K562 (cell line): ENCODE results near the gene FXYD3. TPM values are rescaled to one million over a fixed set of nuclear protein-coding genes. Genes with fewer than 3 reads are reported as not detected.

Experiments
- ATAC-seq: fragments of 200-7000 bp; cut with Tn5 transposase; 3 replicates; pipeline ENCODE4 v1.9.1; 2020; ENCODE audit warnings: moderate library complexity
- BruUV-seq: library from RNA; stranded (reverse); fragments of 400-500 nt; replicated peaks from 2 replicates; lab custom pipeline; 2021; lab: Mats Ljungman, UMichigan
- CTCF ChIA-PET: fragments of 300-600 bp; formaldehyde crosslinking; extraction: SDS; loops from one replicate; lab custom pipeline; 2021; ENCODE audit warnings: low intra/inter-chr PET ratio; lab: Yijun Ruan, JAX
- POLR2A ChIA-PET: fragments of 300-600, 350-650 bp; sonication (Branson Sonifier 250); formaldehyde crosslinking; extraction: SDS; loops from one replicate; lab custom pipeline; 2021; ENCODE audit warnings: antibody characterized with exemption, inconsistent platforms; lab: Yijun Ruan, JAX
- DNase-seq, 4 experiments: peaks; one replicate each; pipeline versions ENCODE4 v3.0.0 to v3.0.0-alpha.2; 2011 to 2018; ENCODE audit warnings: low spot score in 3 of 4, mixed read lengths in 3 of 4; ENCODE audit errors: extremely low read depth in 1 of 4
- FAIRE-seq: peaks from 2 replicates; lab custom pipeline; 2011; peaks lifted over from hg19 to GRCh38; lab: Jason Lieb, UNC
- H2AFZ ChIP-seq: 2 replicates; pipeline ENCODE4 v1.6.0; 2011; ENCODE audit warnings: low read depth, low read length, control low read depth, inconsistent platforms
- H3K27ac ChIP-seq: fragments of 200-600 bp; 3 replicates; pipeline ENCODE4 v1.8.0; 2011; ENCODE audit warnings: low read depth, mild to moderate bottlenecking, control low read depth, inconsistent platforms, low read length, moderate library complexity, mixed read lengths; ENCODE audit errors: extremely low read depth
- H3K27me3 ChIP-seq, 2 experiments: fragments of 300-600 bp in 1 of 2; 2 replicates in 1 of 2; 3 replicates in 1 of 2; pipeline versions ENCODE4 v1.6.0 to v1.8.0; 2011; ENCODE audit warnings: inconsistent platforms in 2 of 2, low read length in 2 of 2, mild to moderate bottlenecking in 1 of 2, mixed read lengths in 1 of 2, moderate library complexity in 1 of 2; ENCODE audit not compliant: control insufficient read depth in 2 of 2, insufficient read depth in 2 of 2
- H3K36me3 ChIP-seq: fragments of 300-600 bp; 3 replicates; pipeline ENCODE4 v1.8.0; 2011; ENCODE audit warnings: mild to moderate bottlenecking, low read length, inconsistent platforms; ENCODE audit not compliant: control insufficient read depth, insufficient read depth
- H3K4me1 ChIP-seq, 2 experiments: fragments of 200-600 bp in 1 of 2; replicated peaks in 1 of 2; 2 replicates in 1 of 2; 3 replicates in 1 of 2; pipeline versions ENCODE4 v1.5.1 to v1.8.0; 2011; ENCODE audit warnings: inconsistent platforms in 2 of 2, low read length in 2 of 2, mild to moderate bottlenecking in 1 of 2, mixed read lengths in 1 of 2, moderate library complexity in 1 of 2; ENCODE audit not compliant: control insufficient read depth in 2 of 2, insufficient read depth in 2 of 2
- H3K4me2 ChIP-seq: 2 replicates; pipeline ENCODE4 v1.6.1; 2011; ENCODE audit warnings: low read length, control low read depth, inconsistent platforms, mixed read lengths; ENCODE audit not compliant: insufficient read depth
- H3K4me3 ChIP-seq: fragments of 200-600 bp; sonication (generic), shearing (Covaris generic); 2 replicates; pipeline ENCODE4 v1.5.1; 2016; ENCODE audit warnings: control low read depth, inconsistent platforms
- H3K79me2 ChIP-seq: fragments of 200-600 bp; 3 replicates; pipeline ENCODE4 v1.8.0; 2011; ENCODE audit warnings: low read length, inconsistent platforms; ENCODE audit not compliant: control insufficient read depth, insufficient read depth
- H3K9ac ChIP-seq, 2 experiments: 2 replicates each; pipeline versions ENCODE4 v1.6.0 to v1.6.1; 2011; ENCODE audit warnings: low read depth in 2 of 2, low read length in 2 of 2, control low read depth in 1 of 2, inconsistent platforms in 1 of 2, mild to moderate bottlenecking in 1 of 2, mixed read lengths in 1 of 2; ENCODE audit not compliant: insufficient read depth in 1 of 2
- H3K9me1 ChIP-seq: one replicate; pipeline ENCODE4 v1.6.0; 2011; ENCODE audit warnings: inconsistent platforms, mild to moderate bottlenecking, low read length, moderate library complexity; ENCODE audit not compliant: control insufficient read depth, insufficient read depth
- H3K9me3 ChIP-seq: replicated peaks from 2 replicates; pipeline ENCODE4 v1.5.1; 2011; ENCODE audit warnings: low read depth, low read length, inconsistent platforms; ENCODE audit not compliant: control insufficient read depth, insufficient read depth
- H4K20me1 ChIP-seq: replicated peaks from 2 replicates; pipeline ENCODE4 v1.6.1; 2011; ENCODE audit warnings: low read length, inconsistent platforms, mixed read lengths; ENCODE audit not compliant: control insufficient read depth, insufficient read depth
- BDP1 ChIP-seq: IDR thresholded peaks from 3 replicates; pipeline ENCODE4 v1.6.1; 2011; ENCODE audit not compliant: insufficient read length, insufficient read depth
- CHD4 ChIP-seq: fragments of 200-600 bp; sonication (generic); IDR thresholded peaks from 3 replicates; pipeline ENCODE4 v1.6.1; 2012; ENCODE audit warnings: low read depth, mild to moderate bottlenecking, mixed read lengths, low read length, inconsistent platforms; ENCODE audit not compliant: insufficient read depth, insufficient replicate concordance, poor library complexity, severe bottlenecking
- ETV1 ChIP-seq: fragments of 450-650 bp; conservative IDR thresholded peaks from 2 replicates; pipeline ENCODE4 v1.6.1; 2016; ENCODE audit warnings: missing genetic modification characterization, control low read depth, low read depth, missing compliant biosample characterization
- HDAC6 ChIP-seq: IDR thresholded peaks from 2 replicates; pipeline ENCODE4 v1.6.1; 2012; ENCODE audit warnings: low read depth, mild to moderate bottlenecking, control low read depth, inconsistent platforms, low read length, moderate library complexity
- KLF1 ChIP-seq: fragments of 450-650 bp; IDR thresholded peaks from 2 replicates; pipeline ENCODE4 v1.6.1; 2016; ENCODE audit warnings: missing genetic modification characterization, missing compliant biosample characterization
- MEIS2 ChIP-seq: fragments of 450-650 bp; IDR thresholded peaks from 2 replicates; pipeline ENCODE4 v1.6.1; 2014; ENCODE audit warnings: mild to moderate bottlenecking; ENCODE audit not compliant: partially characterized antibody
- NFIC ChIP-seq: fragments of 450-650 bp; IDR thresholded peaks from 2 replicates; pipeline ENCODE4 v1.6.1; 2017; ENCODE audit warnings: mild to moderate bottlenecking, inconsistent platforms
- SLC30A9 ChIP-seq: fragments of 250-450 bp; sonication (Bioruptor Pico); IDR thresholded peaks from 2 replicates; pipeline ENCODE4 v1.8.0; 2022; ENCODE audit warnings: mild to moderate bottlenecking, moderate library complexity
- TCF3 ChIP-seq: sonication (generic); formaldehyde crosslinking; IDR thresholded peaks from 2 replicates; pipeline ENCODE4 v1.4.0; 2020; ENCODE audit warnings: mild to moderate bottlenecking, missing genetic modification reagents
- U2AF2 ChIP-seq: fragments of 200-400 bp; formaldehyde crosslinking; optimal IDR thresholded peaks from 2 replicates; pipeline ENCODE3; 2017; ENCODE audit warnings: low read depth, mild to moderate bottlenecking, low read length
- WGBS: fragments of 100-300 bp; shearing (Covaris generic); methylation state at CpG from one replicate; pipeline ENCODE4 v1.1.6; 2016; ENCODE audit warnings: low coverage, mixed read lengths; ENCODE audit not compliant: insufficient coverage; ENCODE audit errors: missing lambda C conversion rate; 5-methylcytosine and 5-hydroxymethylcytosine counted together
- in situ Hi-C: fragments of 300-500 bp; cut with MboI; formaldehyde crosslinking; loops from 4 replicates; pipeline ENCODE4 v1.15.0; 2018; ENCODE audit warnings: inconsistent platforms, mixed read lengths
- intact Hi-C: fragments of 100-400 bp; cut with micrococcal nuclease; formaldehyde crosslinking; loops from 2 replicates; pipeline ENCODE4 v1.14.2; 2022
- polyA plus RNA-seq, 8 experiments: library from polyadenylated mRNA; depleted of rRNA in 4 of 8; stranded (reverse) in 5 of 8; unstranded in 3 of 8; fragments of >200 nt; fragmentation: Nextera tagmentation in 2 of 8; fragmentation: Illumina TruSeq in 1 of 8; extraction: Ambion mirVana in 2 of 8; extraction: Trizol in 1 of 8; gene quantifications; 2 replicates each; pipeline versions ENCODE4 v1.2.1 to v1.2.3, GENCODE V29; 2011 to 2014; ENCODE audit warnings: inconsistent platforms in 1 of 8, missing spikeins in 1 of 8
- total RNA-seq, 7 experiments: library from RNA; depleted of rRNA in 6 of 7; stranded (reverse); fragments of >200 nt in 6 of 7; fragmentation: Illumina TruSeq in 2 of 7; extraction: Trizol in 2 of 7; gene quantifications; 2 replicates each; pipeline versions ENCODE4 v1.2.1 to v1.2.3, GENCODE V29; 2011 to 2021; ENCODE audit warnings: low replicate concordance in 1 of 7
- TF ChIP-seq, protein P1 (sequence below): fragments of 250-450 bp; sonication (Bioruptor Pico); IDR thresholded peaks from 2 replicates; pipeline ENCODE4 v1.5.0; 2021; ENCODE audit warnings: mild to moderate bottlenecking, moderate library complexity
- TF ChIP-seq, protein P2 (sequence below): sonication (generic); formaldehyde crosslinking; IDR thresholded peaks from 2 replicates; pipeline ENCODE4 v1.8.1; 2023; ENCODE audit warnings: mild to moderate bottlenecking, missing genetic modification reagents

FXYD3 gene
- total and polyA plus RNA-seq, 9 of the 15 experiments (the other 6 are each of a cell fraction or from before 2014, with no cell fraction given), result 0.24 TPM; not detected in 8

DNA sequence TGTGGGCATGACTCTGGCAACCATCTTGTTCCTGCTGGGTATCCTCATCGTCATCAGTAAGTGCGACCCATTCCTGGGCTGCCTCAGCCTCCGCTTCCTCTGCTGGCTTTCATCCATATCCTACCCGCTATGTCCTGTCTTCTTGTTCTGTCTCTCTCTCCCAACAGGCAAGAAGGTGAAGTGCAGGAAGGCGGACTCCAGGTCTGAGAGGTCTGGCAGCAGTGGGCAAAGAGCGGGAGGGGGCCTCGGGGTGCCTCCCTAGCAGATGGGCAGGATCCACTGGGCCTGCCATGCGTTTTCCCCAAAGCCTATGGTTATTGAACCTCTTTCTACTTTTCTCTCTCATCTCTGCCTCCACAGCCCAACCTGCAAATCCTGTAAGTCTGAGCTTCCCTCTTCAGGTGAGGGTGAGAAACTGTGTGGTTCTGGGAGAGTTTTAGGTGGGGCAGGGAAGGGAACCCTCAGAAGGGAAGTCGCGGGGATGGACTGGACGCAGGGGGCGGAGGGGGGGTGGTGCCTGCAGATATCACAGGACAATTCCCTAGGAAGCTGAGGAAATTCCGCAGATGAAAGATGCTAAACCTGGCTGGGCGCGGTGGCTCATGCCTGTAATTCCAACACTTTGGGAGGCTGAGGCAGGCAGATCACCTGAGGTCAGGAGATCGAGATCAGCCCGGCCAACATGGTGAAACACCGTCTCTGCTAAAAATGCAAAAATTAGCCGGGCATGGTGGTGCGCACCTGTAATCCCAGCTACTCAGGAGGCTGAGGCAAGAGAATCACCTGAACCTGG lies 35.8 kb downstream of the FXYD3 start:
- DNase-seq (no peak), FAIRE-seq (no peak), ATAC-seq (no peak)
- no peak overlapping the region for H3K4me3 ChIP-seq
- no peak overlapping the region for H2AFZ ChIP-seq
- H3K36me3 ChIP-seq, result peaks cover 19% of the 10 kb centered on the region; the same call in 2 of the 3 replicates
- peak overlapping the region in 1 of 2 experiments; percentile 15; a peak in 1 of 4 replicates for H3K9ac ChIP-seq
- TF ChIP-seq TCF3 (CRISPR knock-in tag) (no peak), ETV1 (no peak), KLF1 (tag) (no peak), BDP1 (no peak), SLC30A9 (CRISPR knock-in tag) (no peak), NFIC (peak; percentile 34; the same call in 1 of the 2 replicates), CHD4 (no peak), U2AF2 (no peak), HDAC6 (no peak), MEIS2 (no peak)
- TF ChIP-seq, protein P1, sequence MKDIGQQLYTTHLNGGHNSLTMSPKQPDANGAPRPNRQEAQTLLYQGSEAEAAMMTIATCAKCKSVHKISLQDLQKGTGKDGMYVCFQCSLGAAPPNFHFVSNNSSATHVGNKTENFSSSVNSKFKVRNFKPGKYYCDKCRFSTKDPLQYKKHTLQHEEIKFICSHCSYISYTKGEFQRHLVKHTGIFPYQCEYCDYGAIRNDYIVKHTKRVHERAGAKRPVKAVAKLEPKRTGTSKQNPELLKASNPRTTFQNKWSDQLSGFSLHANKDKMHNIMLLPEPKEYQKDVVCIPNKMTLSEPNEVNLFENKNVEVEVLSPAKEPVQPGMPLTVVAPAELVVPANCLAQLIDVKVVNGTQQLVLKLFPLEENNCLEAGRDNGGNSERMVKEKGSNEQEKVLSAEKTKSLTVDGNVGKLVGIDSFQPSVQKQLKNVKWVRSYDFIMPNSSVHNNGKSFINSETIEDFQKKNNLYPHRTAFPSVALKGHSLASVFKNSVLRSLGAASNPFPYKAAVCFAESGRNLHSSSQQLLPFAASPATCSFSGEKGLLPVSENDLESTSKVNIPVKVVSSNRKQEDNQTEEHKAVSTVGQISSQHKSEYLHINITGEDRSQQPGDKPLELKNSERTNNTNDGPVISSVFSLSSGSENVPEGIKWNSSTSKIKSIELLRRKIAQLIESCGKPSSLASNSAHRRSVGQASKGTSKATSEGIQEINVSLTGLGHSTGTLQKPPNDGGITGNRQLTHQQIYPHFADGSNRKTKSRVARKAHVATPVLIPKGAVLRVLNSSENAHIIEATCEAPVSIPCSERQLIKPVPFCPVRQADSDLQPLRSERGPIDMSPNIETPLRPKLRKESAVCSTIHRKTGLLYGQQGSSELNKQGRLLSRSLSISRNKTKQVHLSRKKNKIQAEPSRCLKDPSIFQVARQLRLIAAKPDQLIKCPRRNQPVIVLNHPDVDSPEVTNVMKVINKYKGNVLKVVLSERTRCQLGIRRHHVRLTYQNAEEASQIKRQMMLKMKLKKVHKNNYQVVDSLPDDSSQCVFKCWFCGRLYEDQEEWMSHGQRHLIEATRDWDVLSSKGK (CRISPR knock-in tag), result no peak
- TF ChIP-seq, protein P2, sequence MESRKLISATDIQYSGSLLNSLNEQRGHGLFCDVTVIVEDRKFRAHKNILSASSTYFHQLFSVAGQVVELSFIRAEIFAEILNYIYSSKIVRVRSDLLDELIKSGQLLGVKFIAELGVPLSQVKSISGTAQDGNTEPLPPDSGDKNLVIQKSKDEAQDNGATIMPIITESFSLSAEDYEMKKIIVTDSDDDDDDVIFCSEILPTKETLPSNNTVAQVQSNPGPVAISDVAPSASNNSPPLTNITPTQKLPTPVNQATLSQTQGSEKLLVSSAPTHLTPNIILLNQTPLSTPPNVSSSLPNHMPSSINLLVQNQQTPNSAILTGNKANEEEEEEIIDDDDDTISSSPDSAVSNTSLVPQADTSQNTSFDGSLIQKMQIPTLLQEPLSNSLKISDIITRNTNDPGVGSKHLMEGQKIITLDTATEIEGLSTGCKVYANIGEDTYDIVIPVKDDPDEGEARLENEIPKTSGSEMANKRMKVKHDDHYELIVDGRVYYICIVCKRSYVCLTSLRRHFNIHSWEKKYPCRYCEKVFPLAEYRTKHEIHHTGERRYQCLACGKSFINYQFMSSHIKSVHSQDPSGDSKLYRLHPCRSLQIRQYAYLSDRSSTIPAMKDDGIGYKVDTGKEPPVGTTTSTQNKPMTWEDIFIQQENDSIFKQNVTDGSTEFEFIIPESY (CRISPR knock-in tag), result peak; percentile 97
- no peak overlapping the region for H3K27ac ChIP-seq
- in situ Hi-C loops, result no loop called here
- BruUV-seq, result no TSS peak
- no peaks in the 10 kb centered on the region for H3K9me1 ChIP-seq
- 95% methylated on average over 17 of the region's 20 CpGs for WGBS
- H3K4me2 ChIP-seq, result no peak overlapping the region
- no peaks in the 10 kb centered on the region for H3K27me3 ChIP-seq
- H3K4me1 ChIP-seq, result peaks cover 13 to 37% of the 10 kb centered on the region in 2 experiments; a peak in 4 of 5 replicates
- intact Hi-C loops, result loop anchor here (5.0 kb wide), 2 partner anchors 56 to 96 kb away; partner anchors contain the start of gene LSR
- no peaks in the 10 kb centered on the region for H4K20me1 ChIP-seq
- H3K9me3 ChIP-seq, result no peaks in the 10 kb centered on the region
- ChIA-PET POLR2A (interaction anchor here (1.5 kb wide), 1 partner anchor 10 kb away, joined by 7 read pairs; no protein-coding TSS in a partner anchor), CTCF (interaction anchor here (0.6 kb wide), 1 partner anchor 96 kb away, joined by 3 read pairs; no protein-coding TSS in a partner anchor)
- peaks cover 33% of the 10 kb centered on the region for H3K79me2 ChIP-seq
